SU-DHL-6 (cell line): ENCODE data around the gene CAMK2N2.

Experiments
- CTCF ChIP-seq: fragments of 200-600 bp; sonication (generic); IDR thresholded peaks from one replicate; pipeline ENCODE4 v1.5.1; 2017; ENCODE audit warnings: antibody characterized with exemption, mild to moderate bottlenecking, low read length, moderate library complexity; ENCODE audit not compliant: insufficient read depth, poor library complexity, severe bottlenecking
- EZH2phosphoT487 ChIP-seq: fragments of 200-600 bp; sonication (generic), shearing (Covaris generic); conservative IDR thresholded peaks from 2 replicates; pipeline ENCODE4 v1.6.1; 2018; ENCODE audit warnings: mild to moderate bottlenecking, antibody characterized with exemption, low read length, moderate library complexity, mixed read lengths

DNA sequence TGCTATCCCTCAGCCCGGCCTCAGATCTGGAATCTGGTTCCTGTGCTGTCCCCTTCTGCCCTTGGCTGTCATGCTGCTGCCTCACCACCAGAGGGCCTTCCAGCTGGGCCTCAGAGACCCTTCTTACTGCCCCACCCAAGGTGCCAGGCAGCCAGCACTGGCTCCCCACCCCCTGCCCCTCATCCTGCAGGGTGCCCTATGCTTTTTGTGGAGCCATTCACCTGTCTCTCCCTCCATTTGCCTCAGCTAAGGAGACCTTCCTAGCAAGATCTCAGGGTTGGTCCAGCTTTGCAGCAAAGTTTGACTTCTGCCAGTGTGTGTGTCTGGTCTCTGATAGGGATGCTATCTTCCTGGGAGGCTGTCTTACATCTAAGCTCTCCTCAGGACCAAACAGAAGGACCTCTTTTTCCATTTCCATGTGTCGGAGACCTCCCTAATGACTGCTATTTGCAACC, 33.8 kb downstream of the CAMK2N2 start:
- TF ChIP-seq CTCF: peak; percentile 89
- TF ChIP-seq EZH2phosphoT487: no peak
